ENCODE measurements around the gene CDC42EP3.

- TF ChIP-seq POLR2A (IDR thresholded peaks at IDR 0.05; ENCODE audit: low read length): no peak
- TF ChIP-seq GATA1 (IDR thresholded peaks at IDR 0.05; ENCODE audit: low read depth, low read length): no peak
These were observed 8.1 kb downstream of the CDC42EP3 start for GRCh38 chr2:37663390-37663789.

Measured in erythroblast (primary cell).